Measurements from ENCODE around the gene ADGRA1.
"Not testable (repeated sequence)": the region's sequence is repeated elsewhere in the genome, so short reads cannot be mapped to it uniquely, and the experiment has no call there.

Gene ADGRA1

GRCh38 chr10:133127291-133128125 is 39.8 kb downstream of the ADGRA1 start:
- no peak for DNase-seq (ENCODE audit: low read depth in 2 of 2)

DNA sequence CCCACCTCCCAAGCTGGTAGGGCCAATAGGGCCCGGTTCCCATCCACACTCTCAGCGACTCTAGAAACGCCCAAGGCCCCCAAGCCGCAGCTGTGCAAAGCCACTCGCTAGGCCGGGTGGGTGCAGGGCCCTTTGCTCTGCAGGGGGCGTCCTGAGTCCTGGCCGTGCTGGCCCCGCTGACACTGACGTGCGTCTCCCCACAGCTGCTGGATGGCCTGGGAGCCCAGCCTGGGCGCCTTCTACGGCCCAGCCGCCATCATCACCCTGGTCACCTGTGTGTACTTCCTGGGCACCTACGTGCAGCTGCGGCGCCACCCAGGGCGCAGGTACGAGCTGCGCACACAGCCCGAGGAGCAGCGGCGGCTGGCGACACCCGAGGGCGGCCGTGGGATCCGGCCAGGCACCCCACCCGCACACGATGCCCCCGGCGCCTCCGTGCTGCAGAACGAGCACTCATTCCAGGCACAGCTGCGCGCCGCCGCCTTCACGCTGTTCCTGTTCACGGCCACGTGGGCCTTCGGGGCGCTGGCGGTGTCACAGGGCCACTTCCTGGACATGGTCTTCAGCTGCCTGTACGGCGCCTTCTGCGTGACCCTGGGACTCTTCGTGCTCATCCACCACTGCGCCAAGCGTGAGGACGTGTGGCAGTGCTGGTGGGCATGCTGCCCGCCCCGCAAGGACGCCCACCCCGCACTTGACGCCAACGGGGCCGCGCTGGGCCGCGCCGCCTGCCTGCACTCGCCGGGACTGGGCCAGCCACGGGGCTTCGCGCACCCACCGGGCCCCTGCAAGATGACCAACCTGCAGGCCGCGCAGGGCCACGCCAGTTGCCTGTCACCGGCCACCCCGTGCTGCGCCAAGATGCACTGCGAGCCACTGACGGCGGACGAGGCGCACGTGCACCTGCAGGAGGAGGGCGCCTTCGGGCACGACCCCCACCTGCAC is 40.7 kb downstream of the ADGRA1 start:
- DNase-seq (ENCODE audit: low read depth in 2 of 2): no peak

DNA sequence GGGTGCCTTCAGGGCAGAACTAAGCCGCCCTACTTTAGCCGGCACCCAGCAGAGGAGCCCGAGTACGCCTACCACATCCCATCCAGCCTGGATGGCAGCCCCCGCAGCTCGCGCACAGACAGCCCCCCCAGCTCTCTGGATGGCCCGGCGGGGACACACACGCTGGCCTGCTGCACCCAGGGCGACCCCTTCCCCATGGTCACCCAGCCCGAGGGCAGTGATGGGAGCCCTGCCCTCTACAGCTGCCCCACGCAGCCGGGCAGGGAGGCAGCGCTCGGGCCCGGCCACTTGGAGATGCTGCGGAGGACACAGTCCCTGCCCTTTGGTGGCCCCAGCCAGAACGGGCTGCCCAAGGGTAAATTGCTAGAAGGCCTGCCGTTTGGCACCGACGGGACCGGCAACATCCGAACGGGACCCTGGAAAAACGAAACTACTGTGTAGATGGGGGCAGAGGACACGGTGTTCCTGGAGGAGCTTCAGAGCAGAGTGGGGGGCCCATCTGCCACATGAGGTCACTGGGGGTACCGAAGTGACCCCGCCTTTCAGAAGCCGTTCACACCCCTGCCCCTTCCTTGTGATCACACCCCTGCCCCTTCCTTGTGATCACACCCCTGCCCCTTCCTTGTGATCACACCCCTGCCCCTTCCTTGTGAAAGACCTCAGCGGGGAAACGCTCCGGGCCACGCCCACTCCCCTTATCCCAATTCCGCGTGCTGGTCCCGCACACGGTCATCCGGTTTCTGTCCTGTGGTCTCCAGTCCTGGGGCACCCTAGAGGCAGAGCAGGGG is 41.5 kb downstream of the ADGRA1 start:
- no peak for DNase-seq (ENCODE audit: low read depth in 2 of 2)

GRCh38 chr10:133129859-133130495 is 42.3 kb downstream of the ADGRA1 start:
- no peak for DNase-seq (ENCODE audit: low read depth in 2 of 2)

GRCh38 chr10:133130602-133131001 is 42.9 kb downstream of the ADGRA1 start:
- no peak for DNase-seq (ENCODE audit: low read depth in 2 of 2)

DNA sequence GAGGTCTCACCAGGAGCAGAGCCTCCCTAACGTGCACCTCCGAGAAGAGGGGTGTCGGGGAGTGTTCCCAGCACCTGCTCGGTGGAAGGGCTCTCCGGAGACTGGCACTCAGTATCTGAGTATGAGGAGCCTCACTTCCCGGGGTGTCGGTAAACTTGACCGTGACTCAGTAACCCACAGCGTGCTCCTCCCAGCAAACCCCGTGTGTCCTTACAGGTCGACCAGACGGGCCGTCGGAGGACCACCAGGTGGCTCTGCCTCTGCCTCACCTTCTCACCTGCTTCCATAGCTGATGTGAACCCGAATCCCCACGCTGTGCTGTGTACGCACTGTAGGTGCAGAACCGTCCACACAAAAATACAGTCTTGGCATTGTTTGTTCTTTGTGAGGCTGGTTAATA is 43.3 kb downstream of the ADGRA1 start:
- no peak for DNase-seq (ENCODE audit: low read depth in 2 of 2)

GRCh38 chr10:133131734-133132472 is 44.2 kb downstream of the ADGRA1 start:
- DNase-seq (ENCODE audit: low read depth in 2 of 2): no peak

DNA sequence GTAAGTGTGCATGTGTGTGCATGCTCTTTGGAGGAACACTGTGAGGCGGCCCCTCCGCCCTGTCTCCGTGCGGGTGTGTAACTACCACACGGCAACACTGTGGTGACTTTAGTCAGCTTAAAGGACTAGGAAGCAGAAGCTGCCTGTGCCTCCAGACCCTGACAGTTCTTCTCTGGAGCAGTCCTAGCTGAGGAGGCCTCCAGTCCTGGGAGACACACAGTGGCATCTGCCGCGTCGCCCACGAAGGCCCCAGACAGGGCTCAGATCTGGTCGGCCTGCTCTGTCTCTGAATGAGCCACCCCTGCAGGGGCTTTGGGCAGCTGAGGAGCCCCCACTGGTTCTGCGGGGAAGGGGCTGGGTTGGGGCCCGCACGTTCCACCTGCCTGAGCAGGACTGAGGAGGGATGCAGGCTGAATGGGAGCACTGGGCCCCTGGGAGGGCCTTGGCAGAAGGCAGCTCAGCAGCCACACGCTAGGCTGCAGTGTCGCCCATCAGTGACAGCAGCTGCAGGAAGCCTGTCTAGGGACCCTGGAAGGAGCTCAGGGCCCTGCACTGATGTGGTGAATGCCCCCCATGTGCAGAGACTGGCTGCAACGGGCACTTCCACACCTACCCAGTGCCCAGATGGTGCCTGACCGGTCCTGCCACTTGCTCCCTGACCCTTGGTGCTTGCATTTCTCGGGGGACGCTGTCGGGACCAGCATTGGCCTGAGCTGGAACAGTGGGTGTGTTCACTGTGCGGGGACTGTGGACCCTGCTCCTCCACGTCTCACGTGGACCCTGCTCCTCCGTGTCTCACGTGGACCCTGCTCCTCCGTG is 45.0 kb downstream of the ADGRA1 start:
- no peak for DNase-seq (ENCODE audit: low read depth in 2 of 2)

DNA sequence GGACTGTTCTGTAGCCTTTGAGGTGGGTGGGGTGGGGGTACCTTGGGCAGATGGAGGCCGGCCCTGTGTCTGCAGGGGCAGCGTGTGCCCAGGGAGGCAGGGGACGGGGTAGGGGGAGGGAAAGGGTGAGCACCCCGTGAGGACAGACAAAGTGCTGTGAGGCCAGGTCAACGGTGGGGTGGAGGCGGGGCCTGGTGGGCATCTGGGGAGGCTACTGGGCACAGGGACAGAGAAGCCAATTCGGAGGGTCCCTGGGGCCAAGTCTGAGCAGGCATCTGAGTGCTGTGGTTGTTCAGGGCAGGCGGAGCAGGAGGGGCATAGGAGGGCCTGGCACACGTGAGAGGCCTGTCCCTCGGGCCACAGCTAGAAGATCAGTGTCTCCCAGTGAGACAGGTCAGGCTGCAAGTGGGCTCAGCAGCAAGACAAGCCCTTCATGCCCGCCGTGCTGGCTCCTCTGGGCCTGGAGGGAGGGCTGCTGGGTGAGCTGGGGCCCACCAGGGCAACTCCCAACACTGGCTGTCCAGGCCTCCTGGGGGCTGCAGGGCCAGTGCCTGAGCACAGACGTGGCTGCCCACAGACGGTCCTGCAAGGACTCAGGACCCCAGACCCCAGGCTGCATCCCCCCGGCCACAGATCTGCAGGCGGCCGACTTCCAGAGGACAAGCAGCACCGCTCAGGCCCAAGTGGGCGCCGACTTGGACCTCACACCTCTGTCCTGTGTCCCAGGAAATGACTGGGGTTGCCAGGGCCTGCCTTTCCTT is 45.9 kb downstream of the ADGRA1 start:
- DNase-seq (ENCODE audit: low read depth in 2 of 2): no peak

DNA sequence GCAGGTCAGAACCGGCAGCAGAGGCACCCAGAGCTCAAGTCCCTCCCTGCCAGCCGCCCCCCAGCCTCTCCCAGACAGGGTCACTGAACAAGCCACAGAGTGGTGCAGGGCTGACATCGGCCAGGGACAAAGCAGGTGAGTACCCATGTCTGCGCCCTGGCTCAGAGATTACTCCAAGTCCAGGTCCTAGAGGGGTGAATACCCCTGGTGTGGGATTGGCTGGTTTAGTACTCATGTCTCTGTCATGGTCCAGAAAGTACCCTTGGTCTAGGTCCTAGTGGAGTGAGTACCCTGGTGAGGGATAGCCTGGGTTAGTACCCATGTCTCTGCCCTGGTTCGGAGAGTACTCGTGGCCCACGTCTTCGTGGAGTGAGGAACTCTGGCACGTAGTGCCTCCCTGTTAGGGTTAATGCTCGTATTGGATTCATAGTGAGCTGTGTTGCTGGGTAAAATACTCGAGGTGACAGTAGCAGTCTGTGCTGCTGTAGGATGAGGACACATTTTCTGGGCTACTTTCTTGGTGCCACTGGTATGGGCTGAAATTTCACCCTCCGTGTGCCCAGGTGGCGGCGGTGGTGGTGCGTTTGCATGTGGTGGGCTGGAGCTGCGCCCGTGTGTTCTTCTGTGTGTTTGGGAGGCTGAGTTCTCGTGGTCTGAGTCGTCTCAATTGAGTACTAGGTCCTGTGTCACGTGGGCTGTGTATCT is 46.8 kb downstream of the ADGRA1 start:
- DNase-seq (ENCODE audit: low read depth in 2 of 2): no peak

- no peak for DNase-seq (ENCODE audit: low read depth in 2 of 2)
These were observed 47.4 kb downstream of the ADGRA1 start for GRCh38 chr10:133135116-133135465.

DNA sequence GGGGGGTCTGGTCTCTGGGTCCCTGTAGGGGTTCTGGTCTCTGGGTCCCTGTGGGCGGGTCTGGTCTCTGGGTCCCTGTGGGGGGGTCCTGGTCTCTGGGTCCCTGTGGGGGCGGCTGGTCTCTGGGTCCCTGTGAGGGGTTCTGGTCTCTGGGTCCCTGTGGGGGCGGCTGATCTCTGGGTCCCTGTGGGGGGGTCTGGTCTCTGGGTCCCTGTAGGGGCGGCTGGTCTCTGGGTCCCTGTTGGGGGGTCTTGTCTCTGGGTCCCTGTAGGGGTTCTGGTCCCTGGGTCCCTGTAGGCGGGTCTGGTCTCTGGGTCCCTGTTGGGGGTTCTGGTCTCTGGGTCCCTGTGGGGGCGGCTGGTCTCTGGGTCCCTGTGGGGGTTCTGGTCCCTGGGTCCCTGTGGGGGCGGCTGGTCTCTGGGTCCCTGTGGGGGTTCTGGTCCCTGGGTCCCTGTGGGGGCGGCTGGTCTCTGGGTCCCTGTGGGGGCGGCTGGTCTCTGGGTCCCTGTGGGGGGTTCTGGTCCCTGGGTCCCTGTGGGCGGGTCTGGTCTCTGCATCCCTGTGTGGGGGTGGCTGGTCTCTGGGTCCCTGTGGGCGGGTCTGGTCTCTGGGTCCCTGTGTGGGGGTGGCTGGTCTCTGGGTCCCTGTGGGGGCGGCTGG is 49.9 kb downstream of the ADGRA1 start:
- DNase-seq (ENCODE audit: low read depth in 2 of 2): not testable (repeated sequence)

GRCh38 chr10:133139551-133140065 is 51.9 kb downstream of the ADGRA1 start:
- DNase-seq (ENCODE audit: low read depth in 2 of 2): no peak

DNA sequence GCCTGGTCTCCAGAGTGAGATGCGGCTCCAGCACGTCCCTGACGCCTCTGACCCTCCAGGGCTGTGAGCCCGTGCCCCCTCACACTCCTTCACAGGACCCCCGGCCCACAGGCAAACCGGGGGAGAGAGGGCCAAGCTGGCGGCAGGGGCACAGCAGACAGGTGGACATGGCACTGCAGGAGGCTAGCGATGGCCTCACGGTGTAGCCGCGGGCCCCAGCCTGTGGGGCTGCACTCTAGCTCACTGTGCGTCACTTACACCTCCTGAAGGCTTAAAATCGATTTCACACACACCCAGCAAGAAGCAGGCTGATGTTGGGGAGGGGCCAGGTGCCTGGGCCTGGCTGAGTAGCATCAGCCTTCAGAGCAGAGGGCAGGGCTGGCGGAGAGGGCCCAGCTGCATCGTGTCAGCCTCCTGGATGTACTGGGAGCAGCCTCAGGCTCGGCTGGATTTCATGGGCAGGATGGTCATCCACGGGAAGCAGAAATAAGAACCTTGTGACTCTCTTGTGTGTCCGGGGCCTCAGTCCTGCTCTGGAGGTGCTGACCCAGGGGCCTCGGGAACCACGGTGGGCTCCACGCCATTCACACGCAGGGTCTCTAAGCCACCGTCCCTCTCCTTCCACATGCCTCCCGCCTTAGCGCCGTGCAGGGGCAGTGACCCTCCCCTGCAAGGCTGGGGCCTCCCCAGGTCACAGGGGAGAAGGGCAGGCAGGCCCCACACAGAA is 52.9 kb downstream of the ADGRA1 start:
- no peak for DNase-seq (ENCODE audit: low read depth in 2 of 2)

DNA sequence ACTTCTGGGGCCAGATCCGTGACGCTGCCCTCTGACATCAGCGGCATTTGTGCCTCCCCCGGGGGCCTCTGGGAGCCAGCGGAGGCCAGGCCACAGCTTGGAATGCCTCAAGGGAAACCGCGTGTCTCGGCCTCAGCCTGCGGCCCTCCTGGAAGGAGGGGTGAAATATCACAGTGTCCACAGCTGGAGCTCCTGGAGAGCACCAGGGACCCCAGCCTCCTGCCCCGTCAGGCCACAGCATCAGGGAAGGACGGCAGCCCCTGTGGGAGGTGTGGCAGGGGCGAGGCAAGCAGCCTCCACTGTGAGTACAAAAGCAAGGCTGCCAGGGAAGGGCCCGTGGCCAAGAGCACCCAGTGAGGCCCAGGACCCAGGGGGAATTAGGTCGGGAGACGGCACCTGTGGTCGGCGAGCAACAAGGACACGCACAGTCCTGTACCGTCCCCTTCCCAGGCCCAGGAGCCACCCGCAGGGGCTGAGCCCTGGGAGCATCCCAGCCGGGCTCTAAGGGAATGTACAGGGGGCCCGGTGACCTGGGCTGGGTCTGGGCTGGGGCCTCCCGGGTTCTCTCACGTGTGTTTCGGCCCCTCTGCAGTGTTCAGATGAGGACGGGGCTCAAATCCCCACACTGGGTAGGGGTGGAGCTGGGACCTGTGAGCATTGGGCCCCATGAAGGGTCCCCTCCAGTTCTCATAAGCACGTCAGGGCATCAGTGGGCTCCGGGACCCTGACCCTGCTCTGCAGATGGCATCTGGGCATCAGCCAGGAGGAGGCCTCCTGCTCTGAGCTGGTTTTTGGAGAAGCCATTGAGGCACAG is 53.6 kb downstream of the ADGRA1 start:
- DNase-seq (ENCODE audit: low read depth in 2 of 2): no peak

DNA sequence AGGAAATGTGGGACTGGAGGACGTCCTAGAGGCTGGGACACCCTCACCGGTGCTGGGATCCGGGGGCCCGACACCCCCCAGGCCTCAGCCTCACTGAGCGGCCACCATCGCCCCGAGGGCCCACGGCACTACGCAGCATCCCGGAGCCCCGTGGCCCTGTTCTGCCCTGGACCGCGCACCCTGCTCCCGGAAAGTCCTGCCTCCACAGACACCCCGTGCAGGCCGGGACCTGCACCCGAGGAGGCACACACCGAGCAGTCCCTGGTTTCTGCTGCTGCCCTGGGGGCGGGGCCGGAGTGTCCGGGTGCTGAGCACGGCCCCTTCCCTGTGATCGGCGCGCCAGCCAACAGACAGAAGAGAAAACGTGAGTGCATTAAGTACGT is 54.2 kb downstream of the ADGRA1 start:
- DNase-seq (ENCODE audit: low read depth in 2 of 2): no peak

Measured in stimulated activated CD8-positive, alpha-beta memory T cell treated with anti-CD3 and anti-CD28 coated beads, Interleukin-15, amount 100 ng/mL, for 4 hours (primary cell).